ENCODE results near the gene PHC2. TPM values are rescaled to one million over a fixed set of nuclear protein-coding genes. Genes with fewer than 3 reads are reported as not detected.

The PHC2 gene
- total RNA-seq, 1 donor from 2014 or later: 155 TPM

DNA sequence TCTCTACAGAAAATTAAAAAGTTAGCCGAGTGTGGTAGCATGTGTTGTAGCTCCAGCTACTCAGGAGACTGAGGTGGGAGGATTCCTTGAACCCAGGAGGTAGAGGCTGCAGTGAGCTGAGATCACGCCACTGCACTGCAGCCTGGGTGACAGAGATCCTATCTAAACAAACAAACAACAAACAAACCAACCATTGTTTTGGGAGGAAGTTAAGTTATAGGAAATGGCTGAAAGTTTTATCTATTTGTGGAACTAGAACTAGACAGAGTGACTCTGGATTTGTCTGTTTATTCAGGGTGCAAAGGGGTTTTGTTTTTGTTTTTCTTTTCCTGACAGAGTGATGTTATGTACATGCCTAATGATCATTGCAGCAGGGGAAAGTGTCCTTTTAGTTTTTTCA, 143.6 kb downstream of the PHC2 start:
- Mint-ChIP-seq H3K9me3 (no peaks in the 10 kb centered on the region), H3K27me3 (ENCODE audit: low read depth) (no peaks in the 10 kb centered on the region), H3K4me3 (no peak overlapping the region), H3K27ac (ENCODE audit: unreplicated experiment) (no peak overlapping the region), H3K4me1 (peaks cover 13% of the 10 kb centered on the region), H3K36me3 (ENCODE audit: low read depth) (peaks cover 19% of the 10 kb centered on the region)
- no peak for DNase-seq (ENCODE audit: low read depth, low spot score)
- TF ChIP-seq, protein P1, sequence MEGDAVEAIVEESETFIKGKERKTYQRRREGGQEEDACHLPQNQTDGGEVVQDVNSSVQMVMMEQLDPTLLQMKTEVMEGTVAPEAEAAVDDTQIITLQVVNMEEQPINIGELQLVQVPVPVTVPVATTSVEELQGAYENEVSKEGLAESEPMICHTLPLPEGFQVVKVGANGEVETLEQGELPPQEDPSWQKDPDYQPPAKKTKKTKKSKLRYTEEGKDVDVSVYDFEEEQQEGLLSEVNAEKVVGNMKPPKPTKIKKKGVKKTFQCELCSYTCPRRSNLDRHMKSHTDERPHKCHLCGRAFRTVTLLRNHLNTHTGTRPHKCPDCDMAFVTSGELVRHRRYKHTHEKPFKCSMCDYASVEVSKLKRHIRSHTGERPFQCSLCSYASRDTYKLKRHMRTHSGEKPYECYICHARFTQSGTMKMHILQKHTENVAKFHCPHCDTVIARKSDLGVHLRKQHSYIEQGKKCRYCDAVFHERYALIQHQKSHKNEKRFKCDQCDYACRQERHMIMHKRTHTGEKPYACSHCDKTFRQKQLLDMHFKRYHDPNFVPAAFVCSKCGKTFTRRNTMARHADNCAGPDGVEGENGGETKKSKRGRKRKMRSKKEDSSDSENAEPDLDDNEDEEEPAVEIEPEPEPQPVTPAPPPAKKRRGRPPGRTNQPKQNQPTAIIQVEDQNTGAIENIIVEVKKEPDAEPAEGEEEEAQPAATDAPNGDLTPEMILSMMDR (conservative IDR thresholded peaks at IDR 0.05): no peak

DNA sequence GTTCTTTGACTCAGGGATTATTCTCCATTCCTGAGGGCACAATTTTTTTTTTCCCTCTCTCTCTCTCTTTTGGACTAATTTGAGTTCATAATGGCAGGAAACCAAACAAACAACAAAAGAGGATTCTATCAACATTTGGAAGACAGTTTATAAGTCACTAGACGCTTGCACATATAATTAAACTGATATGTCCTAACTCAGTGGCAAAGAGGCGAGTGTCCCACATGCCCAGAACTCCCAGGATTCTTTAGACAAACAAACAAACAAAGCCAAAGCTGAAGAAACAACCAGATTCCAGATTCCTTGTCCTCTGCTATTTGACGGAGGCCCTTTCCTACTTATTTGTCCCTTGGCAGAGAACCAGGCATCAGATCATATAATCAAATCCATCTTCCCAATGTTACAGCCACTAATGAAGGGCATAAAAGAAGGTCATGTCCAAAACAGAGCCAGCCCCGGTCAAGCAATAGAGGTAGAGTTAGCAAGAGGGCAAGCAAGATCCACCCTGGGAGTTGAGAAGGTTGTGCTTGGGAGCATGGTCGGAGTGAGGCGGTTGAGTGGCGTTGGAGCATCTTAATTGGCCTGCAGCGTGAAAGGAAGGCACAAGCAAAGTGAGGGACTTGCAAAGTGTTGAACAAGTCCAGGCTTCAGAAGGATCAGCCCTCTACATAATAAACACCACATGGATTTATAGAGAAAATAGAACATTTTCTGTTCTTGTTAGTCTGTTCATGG, 144.3 kb downstream of the PHC2 start:
- TF ChIP-seq, protein P1 (conservative IDR thresholded peaks at IDR 0.05): no peak
- DNase-seq (ENCODE audit: low read depth, low spot score): no peak
- H3K4me1 Mint-ChIP-seq: peaks cover 13% of the 10 kb centered on the region
- no peaks in the 10 kb centered on the region for H3K27me3 Mint-ChIP-seq (ENCODE audit: low read depth)
- no peak overlapping the region for H3K27ac Mint-ChIP-seq (ENCODE audit: unreplicated experiment)
- H3K4me3 Mint-ChIP-seq: no peak overlapping the region
- peaks cover 25% of the 10 kb centered on the region for H3K36me3 Mint-ChIP-seq (ENCODE audit: low read depth)
- H3K9me3 Mint-ChIP-seq: no peaks in the 10 kb centered on the region

DNA sequence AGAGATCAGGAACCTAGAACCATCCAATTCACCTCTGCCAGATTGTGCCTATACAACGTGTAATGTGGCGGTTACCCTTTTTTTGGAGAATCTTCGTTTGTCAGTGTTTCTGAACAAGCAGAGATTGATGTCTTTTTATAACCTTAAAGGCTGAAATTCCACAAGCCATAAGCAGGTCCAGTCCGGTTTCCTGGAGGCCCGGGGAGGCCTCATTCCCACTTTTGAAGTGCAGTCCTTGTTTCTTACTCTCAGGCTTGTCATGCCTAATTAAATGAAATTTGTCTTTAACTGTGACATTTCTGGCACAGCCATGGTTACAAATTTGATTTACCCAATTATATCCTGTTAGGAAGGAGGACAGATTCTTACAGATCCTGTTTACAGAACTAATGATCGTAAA, 146.8 kb downstream of the PHC2 start:
- peaks cover 13% of the 10 kb centered on the region for H3K4me1 Mint-ChIP-seq
- H3K4me3 Mint-ChIP-seq: no peak overlapping the region
- DNase-seq (ENCODE audit: low read depth, low spot score): no peak
- no peak overlapping the region for H3K27ac Mint-ChIP-seq (ENCODE audit: unreplicated experiment)
- TF ChIP-seq, protein P1 (conservative IDR thresholded peaks at IDR 0.05): no peak
- no peaks in the 10 kb centered on the region for H3K9me3 Mint-ChIP-seq
- peaks cover 17% of the 10 kb centered on the region for H3K36me3 Mint-ChIP-seq (ENCODE audit: low read depth)
- no peaks in the 10 kb centered on the region for H3K27me3 Mint-ChIP-seq (ENCODE audit: low read depth)

DNA sequence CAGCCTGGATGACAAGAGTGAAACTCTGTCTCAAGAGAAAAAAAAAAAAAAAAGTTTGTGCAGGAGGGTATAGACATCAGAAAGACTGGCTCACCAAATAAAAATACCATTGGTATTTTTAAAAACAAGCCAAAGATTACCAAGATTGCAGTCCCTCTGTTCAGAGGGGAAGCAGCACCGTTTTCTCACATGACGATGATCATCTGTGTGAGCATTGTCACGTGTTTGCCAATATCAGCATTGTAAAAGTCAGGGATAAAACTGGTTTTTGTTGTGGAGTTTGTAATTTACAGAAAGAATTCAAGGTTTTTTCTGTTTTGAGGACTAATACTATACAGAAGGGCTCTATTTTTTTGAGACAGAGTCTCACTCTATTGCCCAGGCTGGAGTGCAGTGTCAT, 148.1 kb downstream of the PHC2 start:
- H3K27ac Mint-ChIP-seq (ENCODE audit: unreplicated experiment): peak overlapping the region; percentile 86
- peaks cover 13% of the 10 kb centered on the region for H3K4me1 Mint-ChIP-seq
- DNase-seq (ENCODE audit: low read depth, low spot score): no peak
- H3K36me3 Mint-ChIP-seq (ENCODE audit: low read depth): peaks cover 13% of the 10 kb centered on the region
- TF ChIP-seq, protein P1 (conservative IDR thresholded peaks at IDR 0.05): no peak
- no peaks in the 10 kb centered on the region for H3K27me3 Mint-ChIP-seq (ENCODE audit: low read depth)
- H3K9me3 Mint-ChIP-seq: no peaks in the 10 kb centered on the region
- H3K4me3 Mint-ChIP-seq: no peak overlapping the region

DNA sequence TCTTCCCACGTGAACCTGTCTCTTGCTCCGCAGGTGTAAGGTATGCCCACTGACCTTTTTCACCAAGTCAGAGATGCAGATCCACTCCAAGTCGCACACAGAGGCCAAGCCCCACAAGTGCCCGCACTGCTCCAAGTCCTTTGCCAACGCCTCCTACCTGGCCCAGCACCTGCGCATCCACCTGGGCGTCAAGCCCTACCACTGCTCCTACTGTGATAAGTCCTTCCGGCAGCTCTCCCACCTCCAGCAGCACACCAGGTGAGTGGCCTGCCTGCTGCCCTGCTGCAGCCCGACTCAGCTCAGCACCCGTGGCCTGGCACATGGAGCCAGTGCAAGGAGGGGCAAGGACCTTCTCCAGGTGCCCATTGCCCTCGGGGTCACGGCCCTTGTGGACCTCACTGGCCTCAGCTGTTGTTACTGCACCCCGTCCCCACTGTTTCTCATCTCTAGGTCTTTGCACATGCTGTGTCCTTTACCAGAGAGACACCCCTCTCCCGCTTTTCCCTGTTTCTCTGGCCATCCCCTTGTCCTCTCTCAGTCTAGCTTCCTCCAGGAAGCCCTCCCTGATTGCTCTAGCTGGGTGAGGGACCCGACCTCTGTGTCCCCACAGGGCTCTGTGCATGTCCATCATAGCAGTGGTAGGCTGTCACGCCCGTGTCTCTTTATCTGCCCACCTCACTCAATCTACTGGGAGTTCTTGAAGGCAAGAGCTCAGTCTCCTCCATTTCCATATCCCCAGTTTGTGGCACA, 149.2 kb downstream of the PHC2 start:
- H3K36me3 Mint-ChIP-seq (ENCODE audit: low read depth): peaks cover 15% of the 10 kb centered on the region
- H3K4me1 Mint-ChIP-seq: peaks cover 11% of the 10 kb centered on the region
- no peak for DNase-seq (ENCODE audit: low read depth, low spot score)
- no peak overlapping the region for H3K4me3 Mint-ChIP-seq
- H3K9me3 Mint-ChIP-seq: no peaks in the 10 kb centered on the region
- TF ChIP-seq, protein P1 (conservative IDR thresholded peaks at IDR 0.05): no peak
- no peaks in the 10 kb centered on the region for H3K27me3 Mint-ChIP-seq (ENCODE audit: low read depth)
- peak overlapping the region; percentile 67 for H3K27ac Mint-ChIP-seq (ENCODE audit: unreplicated experiment)

All from neural crest cell (in vitro differentiated cells).